ENCODE measurements around the gene ANKMY2. TPM values are rescaled to one million over a fixed set of nuclear protein-coding genes. Genes with fewer than 3 reads are reported as not detected.

Gene ANKMY2
- total RNA-seq, 1 donor from 2014 or later, result 28.9 TPM

DNA sequence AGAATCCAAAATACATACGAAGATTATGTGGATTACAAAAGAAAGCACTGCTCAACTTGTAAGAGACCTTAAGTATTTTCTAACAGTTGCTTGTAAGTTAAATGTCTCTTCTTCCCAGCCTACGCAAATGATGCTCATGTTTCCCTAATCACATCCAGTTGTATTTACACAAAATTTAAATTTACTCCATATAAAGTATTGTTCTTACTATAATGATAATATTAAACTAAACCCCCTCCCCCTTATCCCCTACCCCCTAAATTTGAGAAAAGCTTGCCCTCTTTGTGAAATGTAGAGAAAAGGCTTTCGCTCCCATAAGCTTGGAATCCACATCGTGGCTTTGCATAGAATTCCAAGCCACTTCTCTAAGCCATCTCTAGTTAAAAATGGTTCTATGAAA lies 29.4 kb downstream of the ANKMY2 start:
- Histone ChIP-seq H3K27ac (replicated peaks) (no peak overlapping the region), H3K9me3 (replicated peaks) (no peaks in the 10 kb centered on the region), H3K4me3 (no peak overlapping the region), H3K36me3 (peaks cover 72% of the 10 kb centered on the region), H3K27me3 (ENCODE audit: low read depth) (no peaks in the 10 kb centered on the region), H3K4me1 (peaks cover 7% of the 10 kb centered on the region)
- intact Hi-C loops (cut with micrococcal nuclease), result no loop called here
- no peak for TF ChIP-seq CTCF (IDR thresholded peaks at IDR 0.05; ENCODE audit: borderline replicate concordance)
- DNase-seq, result no peak

- DNase-seq, result no peak
- H3K27ac ChIP-seq (replicated peaks), result no peak overlapping the region
- TF ChIP-seq CTCF (IDR thresholded peaks at IDR 0.05; ENCODE audit: borderline replicate concordance), result no peak
- H3K4me3 ChIP-seq, result no peak overlapping the region
- H3K27me3 ChIP-seq (ENCODE audit: low read depth), result no peaks in the 10 kb centered on the region
- peaks cover 4% of the 10 kb centered on the region for H3K4me1 ChIP-seq
- peaks cover 74% of the 10 kb centered on the region for H3K36me3 ChIP-seq
- intact Hi-C loops (cut with micrococcal nuclease), result no loop called here
- no peaks in the 10 kb centered on the region for H3K9me3 ChIP-seq (replicated peaks)
Observed at GRCh38 chr7:16615228-16615627, 30.3 kb downstream of the ANKMY2 start.

DNA sequence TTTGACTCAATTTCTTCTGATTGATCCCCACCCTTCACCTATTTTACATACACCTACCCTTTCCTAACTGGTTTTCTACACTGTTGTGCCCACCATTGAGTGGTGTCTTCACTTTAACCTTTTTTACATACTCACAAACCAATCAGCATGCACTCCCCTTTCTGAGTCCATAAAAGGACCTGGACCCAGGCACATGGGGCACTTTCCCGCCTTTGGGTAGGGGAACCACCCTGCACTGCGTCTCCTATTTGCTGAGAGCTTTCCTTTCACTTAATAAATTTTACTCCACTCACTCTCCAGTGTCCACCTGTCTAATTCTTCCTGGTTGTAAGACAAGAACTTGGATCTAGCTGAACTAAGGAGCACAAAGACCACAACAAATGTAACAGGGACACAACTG lies 33.8 kb downstream of the ANKMY2 start:
- H3K4me3 ChIP-seq, result no peak overlapping the region
- no peak for TF ChIP-seq CTCF (IDR thresholded peaks at IDR 0.05; ENCODE audit: borderline replicate concordance)

GRCh38 chr7:16609842-16610450 lies 35.6 kb downstream of the ANKMY2 start:
- no peak for DNase-seq
- intact Hi-C loops (cut with micrococcal nuclease), result loop anchor here (10.0 kb wide), 1 partner anchor 305 kb away; no protein-coding TSS in a partner anchor
- Histone ChIP-seq H3K4me3 (no peak overlapping the region), H3K36me3 (peaks cover 86% of the 10 kb centered on the region), H3K9me3 (replicated peaks) (no peaks in the 10 kb centered on the region), H3K4me1 (no peaks in the 10 kb centered on the region), H3K27me3 (ENCODE audit: low read depth) (no peaks in the 10 kb centered on the region), H3K27ac (replicated peaks) (no peak overlapping the region)
- TF ChIP-seq CTCF (IDR thresholded peaks at IDR 0.05; ENCODE audit: borderline replicate concordance), result no peak

More for the DNA sequence above, 33.8 kb downstream of the ANKMY2 start:
- intact Hi-C loops (cut with micrococcal nuclease), result no loop called here
- Histone ChIP-seq H3K9me3 (replicated peaks) (no peaks in the 10 kb centered on the region), H3K27ac (replicated peaks) (no peak overlapping the region), H3K27me3 (ENCODE audit: low read depth) (no peaks in the 10 kb centered on the region), H3K4me1 (no peaks in the 10 kb centered on the region), H3K36me3 (peaks cover 83% of the 10 kb centered on the region)
- no peak for DNase-seq

DNA sequence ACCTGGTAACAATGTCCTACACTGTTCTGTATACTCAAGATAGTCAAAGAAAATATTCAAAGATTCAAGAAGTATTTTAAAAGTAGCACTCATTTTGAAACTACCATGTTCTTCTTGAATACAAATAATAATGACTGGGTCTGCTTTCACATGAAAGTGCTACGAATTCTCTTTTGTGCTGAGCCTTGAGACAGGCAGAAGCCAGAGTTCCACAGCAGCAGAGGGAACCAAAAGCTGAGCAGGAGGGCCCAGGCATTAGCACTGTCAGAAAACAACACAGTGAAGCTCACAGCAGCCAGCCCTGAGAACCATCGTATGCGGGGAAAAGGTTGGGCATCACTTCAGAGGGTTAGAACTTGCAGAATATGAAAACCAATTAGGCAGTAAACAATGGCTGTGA lies 38.9 kb downstream of the ANKMY2 start:
- DNase-seq, result no peak
- Histone ChIP-seq H3K4me1 (no peaks in the 10 kb centered on the region), H3K4me3 (no peak overlapping the region), H3K27me3 (ENCODE audit: low read depth) (no peaks in the 10 kb centered on the region), H3K9me3 (replicated peaks) (no peaks in the 10 kb centered on the region), H3K36me3 (peaks cover 99% of the 10 kb centered on the region), H3K27ac (replicated peaks) (no peak overlapping the region)
- TF ChIP-seq CTCF (IDR thresholded peaks at IDR 0.05; ENCODE audit: borderline replicate concordance), result no peak
- intact Hi-C loops (cut with micrococcal nuclease), result loop anchor here (10.0 kb wide), 1 partner anchor 308 kb away; no protein-coding TSS in a partner anchor

Data from left ventricle myocardium inferior (tissue), 1 donor.